ENCODE data around the gene CADM4. TPM values are rescaled to one million over a fixed set of nuclear protein-coding genes. Genes with fewer than 3 reads are reported as not detected.

The CADM4 gene
- total RNA-seq, 6 donors from 2014 or later: 6.2 to 9.2 (median 7.8) TPM

DNA sequence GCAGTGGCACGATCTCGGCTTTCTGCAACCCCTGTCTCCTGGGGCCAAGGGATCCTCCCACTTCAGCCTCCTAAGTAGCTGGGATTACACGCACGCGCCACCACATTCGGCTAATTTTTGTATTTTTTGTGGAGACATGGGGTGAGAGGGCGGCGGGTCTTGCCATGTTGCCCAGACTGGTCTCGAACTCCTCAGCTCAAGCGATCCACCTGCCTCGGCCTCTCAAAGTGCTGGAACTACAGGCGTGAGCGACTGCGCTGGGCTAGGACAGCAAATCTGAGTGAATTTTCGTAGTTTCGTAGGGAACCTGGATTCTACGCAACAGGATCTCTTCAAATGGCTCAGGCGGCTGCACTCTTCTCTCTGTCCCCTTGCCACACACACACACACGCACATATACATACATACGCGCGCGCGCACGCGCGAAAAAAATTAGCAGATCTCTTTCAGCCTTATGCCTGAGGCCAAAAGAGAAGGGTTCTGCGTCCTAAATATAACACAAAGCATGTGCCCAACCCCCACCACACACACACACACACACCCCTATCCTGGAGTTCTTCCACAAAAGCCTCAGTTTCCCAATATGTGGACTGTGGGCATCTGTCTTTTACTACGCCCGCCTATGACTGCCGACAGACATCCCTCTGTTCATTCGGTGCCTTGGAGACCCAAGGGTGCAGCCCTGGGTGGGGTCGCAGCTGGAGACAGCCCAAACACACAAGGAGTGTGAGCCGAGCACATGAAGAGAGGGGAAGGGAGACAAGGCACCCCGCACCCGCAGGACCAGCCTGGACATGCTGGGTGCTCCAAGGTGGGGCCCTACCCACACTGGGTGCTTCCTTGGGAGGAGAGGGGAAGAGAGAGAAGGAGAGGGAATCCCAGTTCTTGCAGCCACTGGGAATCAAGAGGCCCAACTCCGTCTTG lies 63.4 kb downstream of the CADM4 start:
- DNase-seq: no peak
- ATAC-seq (ENCODE audit: low FRiP score in 2 of 2): no peak
- H3K27me3 ChIP-seq: no peaks in the 10 kb centered on the region
- H3K9me3 ChIP-seq: no peaks in the 10 kb centered on the region
- TF ChIP-seq, protein P1, sequence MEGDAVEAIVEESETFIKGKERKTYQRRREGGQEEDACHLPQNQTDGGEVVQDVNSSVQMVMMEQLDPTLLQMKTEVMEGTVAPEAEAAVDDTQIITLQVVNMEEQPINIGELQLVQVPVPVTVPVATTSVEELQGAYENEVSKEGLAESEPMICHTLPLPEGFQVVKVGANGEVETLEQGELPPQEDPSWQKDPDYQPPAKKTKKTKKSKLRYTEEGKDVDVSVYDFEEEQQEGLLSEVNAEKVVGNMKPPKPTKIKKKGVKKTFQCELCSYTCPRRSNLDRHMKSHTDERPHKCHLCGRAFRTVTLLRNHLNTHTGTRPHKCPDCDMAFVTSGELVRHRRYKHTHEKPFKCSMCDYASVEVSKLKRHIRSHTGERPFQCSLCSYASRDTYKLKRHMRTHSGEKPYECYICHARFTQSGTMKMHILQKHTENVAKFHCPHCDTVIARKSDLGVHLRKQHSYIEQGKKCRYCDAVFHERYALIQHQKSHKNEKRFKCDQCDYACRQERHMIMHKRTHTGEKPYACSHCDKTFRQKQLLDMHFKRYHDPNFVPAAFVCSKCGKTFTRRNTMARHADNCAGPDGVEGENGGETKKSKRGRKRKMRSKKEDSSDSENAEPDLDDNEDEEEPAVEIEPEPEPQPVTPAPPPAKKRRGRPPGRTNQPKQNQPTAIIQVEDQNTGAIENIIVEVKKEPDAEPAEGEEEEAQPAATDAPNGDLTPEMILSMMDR (IDR thresholded peaks at IDR 0.05): no peak
- TF ChIP-seq EP300 (IDR thresholded peaks at IDR 0.05) (no peak), POLR2AphosphoS5 (IDR thresholded peaks at IDR 0.05) (no peak), POLR2A (IDR thresholded peaks at IDR 0.05) (no peak)
- WGBS, 2 donors: 74 to 80% methylated on average over 37 of the region's 37 CpGs
- H3K36me3 ChIP-seq: peaks cover 0 to 12% (median 2%) of the 10 kb centered on the region in 4 donors
- H3K4me1 ChIP-seq: peaks cover 12 to 33% (median 27%) of the 10 kb centered on the region in 4 donors
- H3K27ac ChIP-seq: peak overlapping the region in 3 of 4 donors; percentile 40 to 90 (median 88)
- peak overlapping the region in 3 of 4 donors; percentile 80 to 88 (median 84) for H3K4me3 ChIP-seq

DNA sequence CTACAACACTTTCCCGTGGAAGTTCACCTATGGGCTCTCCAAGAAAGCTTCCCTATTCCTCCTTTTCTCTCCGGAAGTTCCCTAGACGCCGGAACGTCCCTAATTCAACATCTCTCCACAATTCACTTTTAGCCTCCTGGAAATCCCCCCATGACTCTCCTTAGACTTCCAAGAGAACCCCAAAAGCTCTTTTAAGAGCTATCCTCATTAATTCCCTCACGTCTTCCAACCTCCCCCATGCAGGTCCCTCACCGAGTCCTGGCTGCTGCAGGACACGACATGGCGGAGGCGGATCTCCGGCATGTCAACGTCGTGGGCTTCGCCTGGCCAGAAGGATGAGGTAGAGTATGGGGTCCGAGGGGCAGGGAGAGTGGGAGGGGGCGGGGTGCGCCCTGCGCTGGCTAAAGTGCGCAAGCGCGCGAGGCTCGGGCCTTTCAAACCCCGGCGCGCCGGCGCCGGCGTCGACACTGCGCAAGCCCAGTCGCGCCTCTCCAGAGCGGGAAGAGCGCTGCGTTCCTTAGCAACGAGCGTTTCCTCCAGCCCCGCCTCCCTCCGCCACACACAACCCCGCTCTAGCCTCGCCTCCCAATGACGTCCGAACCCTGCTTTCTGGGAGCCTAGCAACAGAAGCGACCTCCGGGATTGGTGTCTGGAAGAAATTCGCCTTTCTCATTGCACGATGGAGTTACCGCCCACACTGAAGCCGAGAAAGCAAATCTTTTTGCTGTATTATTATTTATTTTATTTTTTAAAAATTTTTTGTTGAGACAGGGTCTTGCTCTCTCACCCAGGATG lies 64.3 kb downstream of the CADM4 start, which contains the start of the genes PINLYP and XRCC1:
Gene PINLYP, plus strand, starts transcription at position 646 of the 795 bp plus-strand sequence. CDS start 1,391 bp downstream, outside the sequence.
Gene XRCC1, minus strand, starts transcription at position 372 of the 795 bp plus-strand sequence. Its CDS starts 69 bp downstream, at position 303.
- peaks cover 12 to 29% (median 24%) of the 10 kb centered on the region in 4 donors for H3K4me1 ChIP-seq
- DNase-seq (peak; percentile 98 to 99), ATAC-seq (ENCODE audit: low FRiP score in 2 of 2) (peak; percentile 98 to 99)
- H3K27ac ChIP-seq: peak within 1 kb of the TSS; percentile 88 to 92 (median 89)
- WGBS, 2 donors: 0% methylated on average over 20 to 51 of the region's 51 CpGs
- H3K4me3 ChIP-seq: peak within 1 kb of the TSS; percentile 80 to 91 (median 86)
- peaks cover 0 to 13% (median 2%) of the 10 kb centered on the region in 4 donors for H3K36me3 ChIP-seq
- H3K9me3 ChIP-seq: no peaks in the 10 kb centered on the region
- no peaks in the 10 kb centered on the region for H3K27me3 ChIP-seq
- TF ChIP-seq POLR2A (IDR thresholded peaks at IDR 0.05): peak in 1 of 4 donors; percentile 65
- TF ChIP-seq POLR2AphosphoS5 (IDR thresholded peaks at IDR 0.05): peak; percentile 74 to 87
- TF ChIP-seq EP300 (IDR thresholded peaks at IDR 0.05): peak in 1 of 4 donors; percentile 53
- TF ChIP-seq, protein P1 (IDR thresholded peaks at IDR 0.05): no peak

DNA sequence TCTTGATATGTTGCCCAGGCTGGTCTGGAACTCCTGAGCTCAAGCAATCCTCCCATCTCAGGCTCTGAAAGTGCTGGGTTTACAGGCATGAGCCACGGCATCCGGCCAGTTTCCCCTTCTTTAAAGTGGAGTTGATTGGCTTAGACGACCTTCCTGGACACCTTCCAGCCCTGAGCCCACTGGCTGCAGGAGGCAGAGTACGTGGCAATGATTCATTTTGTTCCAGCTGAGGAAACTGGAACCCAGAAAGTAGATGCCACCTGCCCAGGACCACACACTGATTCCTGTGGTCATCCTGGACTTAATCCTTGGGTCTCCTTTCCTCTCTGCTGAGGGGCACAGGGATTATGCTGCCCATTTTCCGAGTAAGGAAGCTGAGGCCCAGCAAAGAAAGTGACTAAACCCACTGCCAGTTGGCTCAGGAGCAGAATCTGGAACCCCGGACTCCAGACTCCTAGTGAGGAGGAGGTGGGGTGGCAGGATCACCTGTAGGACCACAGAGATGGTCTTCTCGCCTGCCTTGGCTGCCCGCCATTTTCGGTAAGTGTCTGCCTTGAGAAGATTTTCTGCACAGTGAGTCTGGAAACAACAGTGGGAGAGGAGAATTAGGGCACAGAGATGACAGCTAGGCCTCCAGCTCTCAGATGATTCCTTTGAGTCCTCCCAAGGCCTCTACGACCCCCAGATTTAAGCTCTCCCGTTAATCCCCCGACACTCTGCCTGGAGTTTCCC lies 65.1 kb downstream of the CADM4 start:
- TF ChIP-seq EP300 (IDR thresholded peaks at IDR 0.05) (no peak), POLR2A (IDR thresholded peaks at IDR 0.05) (no peak), POLR2AphosphoS5 (IDR thresholded peaks at IDR 0.05) (no peak)
- TF ChIP-seq, protein P1 (IDR thresholded peaks at IDR 0.05): no peak
- peaks cover 12 to 35% (median 22%) of the 10 kb centered on the region in 4 donors for H3K4me1 ChIP-seq
- DNase-seq (no peak), ATAC-seq (ENCODE audit: low FRiP score in 2 of 2) (no peak)
- H3K9me3 ChIP-seq: no peaks in the 10 kb centered on the region
- peak overlapping the region; percentile 80 to 91 (median 86) for H3K4me3 ChIP-seq
- peak overlapping the region; percentile 88 to 92 (median 89) for H3K27ac ChIP-seq
- H3K27me3 ChIP-seq: no peaks in the 10 kb centered on the region
- H3K36me3 ChIP-seq: peaks cover 0 to 13% (median 2%) of the 10 kb centered on the region in 4 donors
- 26 to 32% methylated on average over 12 of the region's 12 CpGs for WGBS, 2 donors

Small RNA genes within 50 kb of the gene (small RNA-seq; reads per million reads assigned to genes)
- 0 reads per million in 4 donors for gene RN7SL368P

Other genes with a start within 250 kb of the CADM4 start
- gene TEX101, start 225.0 kb downstream of the CADM4 start, total RNA-seq: not detected
- gene LYPD3, start 174.2 kb downstream of the CADM4 start, total RNA-seq: 10 to 100 TPM in 1 of 6 donors, under 1 TPM in 4, not detected in 1; 0.29 to 13.6 (median 0.39) TPM
- gene PHLDB3, start 135.1 kb downstream of the CADM4 start, total RNA-seq: 10 to 100 TPM in 4 of 6 donors, 1 to 10 TPM in 2; 1.8 to 22.6 (median 13.8) TPM
- gene ETHE1, start 112.6 kb downstream of the CADM4 start, total RNA-seq: 10 to 100 TPM; 27.4 to 69.2 (median 41.4) TPM
- gene ZNF575, start 106.7 kb downstream of the CADM4 start, total RNA-seq: 1 to 10 TPM in 4 of 6 donors, under 1 TPM in 1, not detected in 1; 0.76 to 4.4 (median 2.7) TPM
- gene XRCC1, start 64.3 kb downstream of the CADM4 start, total RNA-seq: 10 to 100 TPM; 24.2 to 30.1 (median 26.4) TPM
- 1 to 10 TPM; 1.8 to 9.4 (median 4.1) TPM for gene PINLYP, start 64.0 kb downstream of the CADM4 start, total RNA-seq
- gene IRGQ, start 43.7 kb downstream of the CADM4 start, total RNA-seq: 10 to 100 TPM; 17.2 to 25.1 (median 23.2) TPM
- 10 to 100 TPM in 3 of 6 donors, 1 to 10 TPM in 3; 3.1 to 15.6 (median 7.8) TPM for gene ZNF576, start 43.3 kb downstream of the CADM4 start, total RNA-seq
- gene SRRM5, start 27.8 kb downstream of the CADM4 start, total RNA-seq: 1 to 10 TPM in 2 of 6 donors, under 1 TPM in 3, not detected in 1; 0.17 to 2.1 (median 0.30) TPM
- 10 to 100 TPM; 10.5 to 37.0 (median 31.4) TPM for gene ZNF428, start 20.2 kb downstream of the CADM4 start, total RNA-seq
- gene PLAUR, start 30.3 kb upstream of the CADM4 start, total RNA-seq: 100 to 1,000 TPM in 4 of 6 donors, 10 to 100 TPM in 2; 48.4 to 179 (median 104) TPM
- gene IRGC, start 76.2 kb upstream of the CADM4 start, total RNA-seq: not detected
- 100 to 1,000 TPM in 1 of 6 donors, 10 to 100 TPM in 5; 23.0 to 119 (median 52.9) TPM for gene SMG9, start 115.1 kb upstream of the CADM4 start, total RNA-seq
- gene KCNN4, start 141.1 kb upstream of the CADM4 start, total RNA-seq: 10 to 100 TPM in 3 of 6 donors, 1 to 10 TPM in 3; 4.7 to 43.0 (median 10.4) TPM
- 1 to 10 TPM; 2.7 to 9.9 (median 6.0) TPM for gene LYPD5, start 162.6 kb upstream of the CADM4 start, total RNA-seq
- gene ZNF283, start 187.5 kb upstream of the CADM4 start, total RNA-seq: 10 to 100 TPM in 1 of 6 donors, 1 to 10 TPM in 5; 2.9 to 11.7 (median 6.7) TPM
- 1 to 10 TPM in 3 of 6 donors, under 1 TPM in 2, not detected in 1; 0.46 to 2.1 (median 1.1) TPM for gene ZNF404, start 244.1 kb upstream of the CADM4 start, total RNA-seq